CD4-positive, alpha-beta T cell treated with Interleukin-15 for 1 hour (primary cell): Measurements from ENCODE around the gene DAB1.
"Not testable (repeated sequence)": the region's sequence is repeated elsewhere in the genome, so short reads cannot be mapped to it uniquely, and the experiment has no call there.

Experiments used
- DNase-seq: peaks from one replicate; pipeline ENCODE4 v3.0.0-alpha.2; 2020

DAB1 gene

DNA sequence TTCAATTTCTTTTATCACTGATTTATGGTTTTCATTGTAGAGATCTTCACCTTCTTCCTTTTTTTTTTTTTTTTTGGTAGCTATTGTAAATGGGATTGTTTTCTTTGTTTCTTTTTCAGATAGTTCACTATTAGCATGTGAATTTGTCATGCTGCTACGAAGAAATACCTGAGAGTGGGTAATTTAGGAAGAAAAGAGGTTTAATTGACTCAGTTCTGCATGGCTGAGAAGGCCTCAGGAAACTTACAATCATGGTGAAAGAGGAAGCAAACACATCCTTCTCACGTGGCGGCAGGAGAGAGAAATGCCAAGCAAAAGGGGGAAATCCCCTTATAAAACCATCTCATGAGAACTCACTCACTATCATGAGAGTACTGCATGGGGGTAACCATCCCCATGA, 66.4 kb downstream of the DAB1 start:
- no peak for DNase-seq

DNA sequence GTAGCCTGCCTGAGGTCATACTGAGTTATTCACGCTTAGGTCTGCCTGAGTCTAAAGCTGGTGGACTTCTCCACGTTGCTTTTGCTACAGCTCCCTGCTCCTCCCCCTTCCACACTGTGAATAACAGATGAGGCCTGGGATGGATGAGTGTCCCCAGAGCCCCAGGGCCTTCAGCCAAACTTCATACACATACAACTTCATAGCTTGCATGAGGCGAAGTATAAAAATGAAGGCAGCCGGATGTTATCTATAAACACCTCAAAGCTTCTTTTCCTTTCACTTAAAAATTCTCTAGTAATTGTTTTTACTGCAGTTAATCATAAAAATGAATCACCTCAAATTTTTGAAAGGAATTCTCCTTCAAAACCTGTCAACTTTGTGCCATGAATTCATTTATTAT, 70.2 kb downstream of the DAB1 start:
- no peak for DNase-seq

DNA sequence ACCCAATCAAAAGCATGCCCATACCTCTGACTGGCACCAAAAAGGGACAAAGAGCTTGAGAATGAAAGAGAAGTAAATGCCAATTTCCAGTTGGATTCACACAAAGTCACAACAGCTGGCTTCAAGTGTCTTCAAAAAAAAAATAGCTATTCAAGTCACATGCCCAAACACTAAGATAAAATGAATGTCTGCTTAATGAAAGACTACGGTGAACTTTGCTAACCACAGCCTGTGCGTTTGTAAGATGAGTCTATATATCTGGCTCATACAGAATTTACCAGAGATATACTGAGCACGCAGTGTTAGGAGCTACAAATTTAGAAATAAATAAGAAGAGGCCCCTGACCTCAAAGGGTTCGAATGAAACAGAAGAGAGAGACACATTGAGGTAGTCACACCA, 73.2 kb downstream of the DAB1 start:
- DNase-seq = no peak

DNA sequence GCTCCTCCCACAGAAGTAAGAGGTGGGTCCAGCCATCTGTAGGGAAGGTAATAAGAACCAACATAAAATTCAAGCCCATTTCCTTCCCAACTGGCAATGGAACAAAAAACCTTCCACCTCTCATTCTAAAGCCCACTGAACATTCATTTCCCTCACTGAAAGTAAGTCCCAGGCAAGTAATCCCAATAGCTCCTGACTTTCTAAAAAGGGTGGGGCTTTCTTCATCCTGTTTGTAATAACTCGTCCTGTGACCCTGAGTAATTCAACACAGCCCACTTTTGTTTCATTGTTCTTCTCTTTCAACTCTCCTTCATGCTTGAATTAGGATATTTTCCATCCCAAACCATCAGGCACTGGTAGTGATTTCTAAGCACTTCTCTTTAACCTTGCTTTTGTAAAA, 74.9 kb downstream of the DAB1 start:
- DNase-seq = no peak

DNA sequence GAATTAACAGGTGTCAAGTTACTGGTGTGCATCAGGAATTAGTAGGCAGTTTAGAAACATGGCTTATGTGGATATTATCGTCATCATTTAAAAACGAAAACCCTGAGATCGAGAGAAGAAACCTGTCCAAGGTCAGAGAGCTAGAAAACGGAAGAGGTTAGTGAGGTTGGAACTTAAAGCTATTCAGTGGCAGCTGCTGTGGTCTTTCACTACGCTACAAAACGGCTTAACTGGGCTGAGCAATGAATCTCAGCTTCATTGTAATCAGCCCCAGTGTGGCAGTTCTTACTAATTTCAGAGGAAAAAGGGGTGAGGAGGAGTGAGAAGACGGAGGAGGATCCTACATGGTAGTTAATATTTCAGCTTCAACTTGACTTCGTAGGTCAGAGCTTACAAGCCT, 77.9 kb downstream of the DAB1 start:
- no peak for DNase-seq

DNA sequence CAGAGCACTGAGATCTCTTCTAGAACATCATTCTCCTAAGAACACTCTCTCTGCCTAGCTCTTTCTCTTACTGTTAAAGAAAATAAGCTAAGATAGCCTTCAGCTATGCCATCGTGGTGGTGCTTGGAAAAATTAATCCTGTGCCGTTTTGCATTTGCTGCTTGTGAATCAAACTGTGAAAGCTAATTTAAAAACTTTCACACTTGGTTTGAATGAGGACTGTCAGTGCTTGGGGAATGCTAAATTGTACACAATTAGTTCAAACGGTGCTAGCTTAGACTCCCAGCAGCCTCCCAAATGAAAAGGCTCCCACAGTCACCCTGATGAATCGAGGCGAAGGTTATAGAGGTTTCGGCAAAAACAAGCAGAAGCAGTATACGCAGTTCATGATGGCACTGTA, 79.6 kb downstream of the DAB1 start:
- no peak for DNase-seq

DNA sequence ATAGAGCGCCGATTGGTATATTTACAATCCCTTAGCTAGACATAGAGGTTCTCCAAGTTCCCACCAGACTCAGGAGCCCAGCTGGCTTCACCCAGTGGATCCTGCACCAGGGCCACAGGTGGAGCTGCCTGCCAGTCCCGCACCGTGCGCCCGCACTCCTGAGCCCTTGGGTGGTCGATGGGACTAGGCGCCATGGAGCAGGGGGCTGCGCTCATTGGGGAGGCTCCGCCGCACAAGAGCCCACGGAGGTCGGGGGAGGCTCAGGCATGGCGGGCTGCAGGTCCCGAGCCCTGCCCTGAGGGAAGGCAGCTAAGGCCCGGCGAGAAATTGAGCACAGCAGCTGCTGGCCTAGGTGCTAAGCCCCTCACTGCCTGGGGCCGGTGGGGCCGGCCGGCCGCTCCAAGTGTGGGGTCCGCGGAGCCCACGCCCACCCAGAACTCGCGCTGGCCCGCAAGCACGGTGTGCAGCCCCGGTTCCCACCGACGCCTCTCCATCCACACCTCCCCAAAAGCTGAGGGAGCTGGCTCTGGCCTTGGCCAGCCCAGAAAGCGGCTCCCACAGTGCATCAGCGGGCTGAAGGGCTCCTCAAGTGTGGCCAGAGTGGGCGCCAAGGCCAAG, 80.5 kb downstream of the DAB1 start:
- DNase-seq = not testable (repeated sequence)

DNA sequence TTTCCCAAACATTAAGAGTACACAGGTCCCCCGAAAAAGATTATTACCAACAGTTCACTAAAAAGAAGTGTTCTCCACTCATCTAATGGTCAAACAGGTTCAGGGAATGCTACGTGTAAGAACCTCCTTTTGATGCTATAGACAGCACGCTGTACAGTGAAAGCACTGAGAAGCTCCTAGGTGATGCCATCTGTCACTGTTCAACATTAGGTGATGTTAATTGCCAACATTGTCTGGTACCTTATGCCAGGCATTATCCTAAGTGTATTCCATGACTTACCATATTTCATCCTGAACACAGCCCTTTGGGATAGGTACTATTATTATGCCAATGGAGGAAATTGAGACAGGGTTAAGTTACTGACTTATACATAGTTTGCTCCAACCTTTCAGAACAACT, 82.1 kb downstream of the DAB1 start:
- DNase-seq = no peak

DNA sequence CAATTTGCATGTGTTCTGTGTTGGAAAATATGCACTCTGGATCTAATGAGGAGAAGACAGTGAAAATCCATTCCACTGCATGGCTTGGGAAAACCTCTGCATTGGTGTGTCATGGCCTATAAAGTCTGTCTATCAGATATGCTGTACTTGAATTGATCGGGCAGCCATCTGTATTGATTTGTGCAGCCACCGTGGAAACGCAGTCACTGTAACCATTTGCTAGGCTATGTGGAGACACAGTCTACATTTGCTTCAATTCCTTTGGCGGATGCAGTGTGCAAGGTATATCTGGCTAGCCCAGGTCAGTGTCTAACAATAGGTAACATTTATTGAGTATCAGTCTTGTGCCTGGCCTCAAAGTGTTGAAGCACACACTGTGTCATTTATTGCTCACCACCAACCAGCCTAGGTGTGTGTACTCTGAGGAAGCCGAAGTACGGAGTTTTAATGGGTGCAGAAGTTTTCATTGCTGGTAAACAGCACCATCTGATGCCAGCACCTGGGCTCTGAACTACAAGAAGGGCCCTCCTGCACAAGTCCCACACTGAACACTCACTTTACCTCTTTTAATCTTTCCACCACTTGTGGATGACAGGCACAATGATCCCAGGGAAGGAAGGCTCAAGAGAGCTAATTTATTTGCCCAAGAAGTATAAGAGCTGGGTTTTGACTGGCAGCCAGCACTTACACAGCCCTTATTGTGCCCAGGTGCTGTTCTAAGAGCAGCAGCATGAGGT, 83.4 kb downstream of the DAB1 start:
- no peak for DNase-seq

DNA sequence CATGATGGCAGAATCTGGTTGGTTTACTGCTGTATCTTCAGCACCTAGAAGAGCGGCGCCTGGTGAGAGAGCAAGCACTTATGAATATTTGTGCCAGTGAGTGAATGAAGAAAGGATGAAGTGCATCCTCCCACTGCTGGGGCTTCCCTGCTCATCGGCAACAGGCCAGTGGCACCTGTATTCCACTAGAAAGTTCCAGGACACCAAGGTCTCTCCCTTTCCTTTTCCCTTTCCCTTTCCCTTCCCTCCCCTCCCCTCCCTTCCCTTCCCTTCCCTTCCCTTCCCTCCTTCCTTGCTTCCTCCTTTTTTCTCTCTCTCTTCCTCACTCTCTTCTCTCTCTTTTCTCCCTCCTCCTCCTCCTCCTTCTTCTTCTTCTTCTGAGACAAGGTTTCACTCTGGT, 86.2 kb downstream of the DAB1 start:
- DNase-seq = no peak

DNA sequence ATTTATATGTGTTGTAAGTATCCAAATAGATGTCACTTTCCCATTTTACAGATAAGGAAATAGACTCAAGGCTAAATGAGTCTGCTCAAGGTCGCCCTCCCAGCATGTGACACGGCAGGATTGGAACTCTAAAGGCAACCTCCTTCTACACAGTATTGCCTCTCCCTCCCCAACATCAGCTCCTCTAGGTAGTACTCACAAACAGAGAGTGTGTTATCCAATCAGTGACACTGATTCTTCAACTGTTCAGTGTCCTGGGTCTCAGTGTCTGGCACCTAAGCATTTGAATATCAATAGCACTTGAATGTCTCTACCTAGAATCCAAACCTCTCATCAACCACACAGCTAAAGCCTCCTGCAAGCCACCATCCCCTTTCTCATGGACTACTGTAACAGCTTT, 87.1 kb downstream of the DAB1 start:
- DNase-seq = no peak

DNA sequence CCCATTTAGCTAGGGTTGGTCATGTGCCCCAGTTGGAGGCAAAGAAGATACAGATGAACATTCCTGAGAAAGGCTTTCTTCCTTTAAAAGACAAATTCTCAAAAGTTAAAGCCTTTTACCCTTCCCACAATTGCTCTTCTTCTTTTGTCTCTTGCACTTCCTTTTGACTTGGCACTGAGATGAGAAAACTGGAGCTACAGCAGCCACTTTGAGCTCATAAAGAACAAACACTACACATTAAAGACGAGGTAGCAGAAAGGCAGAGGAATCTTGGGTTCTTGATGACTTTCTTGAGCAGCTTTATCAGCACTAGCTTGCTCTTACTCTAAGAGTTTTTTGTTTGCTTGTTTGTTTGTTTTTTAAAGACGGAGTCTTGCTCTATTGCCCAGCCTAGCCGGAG, 92.2 kb downstream of the DAB1 start:
- DNase-seq = no peak

DNA sequence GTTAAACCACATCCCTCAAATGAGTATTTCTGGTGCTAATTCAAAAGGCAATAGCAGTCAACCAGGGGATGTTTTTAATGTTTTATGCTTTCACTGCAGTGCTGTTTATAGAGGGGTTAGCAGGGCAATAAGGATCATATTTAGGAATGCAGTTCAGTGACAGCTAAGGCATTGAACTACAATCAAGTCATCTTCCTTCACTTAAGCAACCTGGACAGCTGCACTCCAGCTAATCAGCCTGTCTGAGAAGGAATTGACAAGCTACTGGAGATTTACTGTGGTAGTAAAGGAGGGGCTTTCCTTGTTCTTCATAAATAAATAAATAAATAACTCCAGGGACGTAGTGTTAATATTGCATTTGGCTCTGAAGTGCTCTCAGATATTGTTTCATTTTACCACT, 93.9 kb downstream of the DAB1 start:
- no peak for DNase-seq

DNA sequence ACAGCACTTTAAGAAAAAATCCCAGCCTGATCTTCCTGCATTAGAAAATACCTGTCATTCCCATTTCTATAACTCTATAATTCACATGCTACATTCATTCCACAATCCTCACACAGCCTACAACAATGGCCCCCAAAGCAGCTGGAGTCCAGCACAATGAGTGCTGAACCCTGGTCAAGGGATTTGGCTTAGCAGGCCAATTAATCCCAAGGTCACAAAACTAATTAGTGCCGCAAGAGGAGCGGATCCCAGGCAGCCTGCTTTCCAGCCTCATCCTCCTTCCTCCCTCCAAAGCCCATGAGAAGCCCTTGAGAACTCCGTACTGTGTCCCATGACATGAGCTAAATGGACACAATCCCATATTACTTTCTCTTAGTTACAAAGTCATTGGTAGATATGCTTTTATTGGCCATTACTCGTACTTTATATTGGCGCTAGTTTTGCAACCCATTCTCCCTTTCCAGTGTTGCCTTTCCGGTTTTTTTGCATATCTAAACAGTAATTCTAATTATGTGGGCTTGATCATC, 94.8 kb downstream of the DAB1 start:
- no peak for DNase-seq

DNA sequence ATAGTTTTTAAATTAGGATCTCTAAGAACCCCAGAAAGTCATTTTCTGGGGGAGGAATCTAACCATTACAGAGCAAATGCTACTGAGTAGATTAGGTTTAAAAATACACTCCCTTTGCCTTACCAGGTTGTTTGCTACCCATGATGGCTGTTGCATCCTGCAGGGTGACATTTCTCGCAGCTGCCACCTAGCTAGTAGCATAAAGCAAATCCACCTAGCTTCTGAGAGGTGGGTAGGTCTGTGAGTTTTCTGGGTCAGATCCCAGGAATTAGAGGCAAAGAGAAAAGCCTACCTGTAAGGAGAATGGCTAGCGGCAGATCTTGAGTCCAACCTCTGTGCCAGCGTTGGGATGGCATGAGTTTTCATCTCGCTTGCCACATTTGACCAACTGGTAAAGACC, 95.9 kb downstream of the DAB1 start:
- DNase-seq = no peak

DNA sequence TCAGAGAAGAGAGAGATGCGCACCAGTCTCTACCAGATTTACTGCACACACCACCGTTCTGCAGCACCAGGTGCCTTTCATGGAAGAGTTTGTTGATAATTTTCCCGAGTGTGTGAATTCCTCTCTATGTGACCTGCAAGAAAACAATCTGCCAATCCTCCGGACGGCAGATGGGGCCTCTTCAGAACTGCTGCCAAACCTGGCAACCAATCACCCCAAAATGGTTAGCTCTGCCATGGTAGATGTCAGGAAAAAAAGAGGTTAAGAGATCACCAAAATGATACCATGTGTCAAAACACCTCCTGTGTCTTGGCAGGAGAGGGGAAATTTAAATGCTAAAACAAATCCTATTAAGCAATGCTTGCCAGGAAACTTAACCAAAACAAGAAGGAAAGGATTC, 96.5 kb downstream of the DAB1 start:
- no peak for DNase-seq

DNA sequence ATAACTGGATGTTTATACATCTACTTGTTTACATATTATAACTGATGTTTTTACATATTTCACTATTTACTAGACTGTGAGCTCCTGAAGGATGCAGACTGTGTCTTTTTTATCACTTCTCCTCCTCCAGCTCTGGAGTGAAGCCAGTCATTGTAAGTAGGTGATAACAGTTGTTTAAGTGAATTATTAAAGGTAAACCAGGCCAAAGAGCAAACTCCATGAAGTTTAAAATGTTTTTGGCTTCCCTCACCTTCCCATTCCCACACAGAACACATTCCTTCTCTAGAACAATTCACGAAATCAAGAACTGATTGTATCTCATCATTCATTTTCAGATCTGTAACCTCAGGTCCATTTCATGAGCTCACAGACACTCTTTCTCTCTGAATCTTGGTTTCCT, 98.3 kb downstream of the DAB1 start:
- no peak for DNase-seq

DNA sequence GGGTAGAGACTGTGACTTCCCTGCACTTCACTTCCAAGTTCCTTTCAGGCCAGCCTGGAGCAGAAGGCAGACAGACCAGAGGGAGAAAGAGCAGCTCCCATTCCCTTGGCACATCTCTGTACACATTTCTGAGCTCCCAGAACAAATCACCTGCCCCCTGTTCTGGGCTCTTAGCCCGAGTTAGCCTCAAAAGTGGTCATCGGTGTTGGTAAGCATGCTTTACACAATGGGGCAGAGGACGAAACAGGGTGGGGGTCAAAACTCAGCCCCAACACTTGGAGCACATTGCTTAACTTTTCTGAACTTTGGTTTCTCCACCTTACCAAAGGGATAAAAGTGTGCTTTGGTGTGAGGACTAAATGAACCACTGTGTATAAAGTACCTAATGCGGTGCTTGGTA, 98.7 kb downstream of the DAB1 start:
- DNase-seq = no peak

DNA sequence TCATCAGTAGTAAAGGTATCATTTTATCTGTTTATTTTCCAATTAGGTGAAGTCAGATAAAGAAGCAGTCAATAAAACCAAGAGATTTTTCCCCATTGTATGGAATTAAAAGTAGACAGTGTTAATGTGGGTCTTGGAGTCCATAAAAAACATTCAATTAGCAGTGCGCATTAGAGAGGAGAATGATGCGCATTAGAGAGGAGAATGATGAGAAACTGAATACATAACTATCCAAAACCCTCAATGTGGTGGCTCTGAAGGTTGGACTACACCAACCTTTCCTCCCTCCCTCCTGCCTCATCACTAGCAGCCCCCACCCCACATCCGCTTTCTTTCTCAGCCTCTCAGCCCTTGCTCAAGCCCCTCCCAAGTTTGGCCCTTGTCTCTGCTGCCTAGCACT, 99.5 kb downstream of the DAB1 start:
- no peak for DNase-seq

DNA sequence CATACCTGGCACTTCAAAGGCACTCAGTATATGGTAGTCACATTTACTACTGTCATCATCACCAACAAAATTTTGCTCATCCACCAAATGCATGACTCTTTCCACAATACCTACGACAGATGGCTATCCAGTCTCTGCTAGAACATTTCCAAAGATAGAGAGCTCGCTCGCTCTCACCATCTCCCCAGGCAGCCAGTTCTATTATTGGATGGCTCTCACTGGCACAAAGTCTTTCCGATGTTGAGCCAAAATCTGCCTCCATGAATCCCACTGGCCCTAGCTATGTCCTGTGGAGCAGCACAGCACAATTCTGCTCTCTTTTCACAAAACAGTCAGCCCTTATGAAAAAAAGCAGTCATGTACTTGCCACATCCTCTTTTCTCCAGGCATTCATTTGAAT, 102.1 kb downstream of the DAB1 start:
- DNase-seq = no peak

DNA sequence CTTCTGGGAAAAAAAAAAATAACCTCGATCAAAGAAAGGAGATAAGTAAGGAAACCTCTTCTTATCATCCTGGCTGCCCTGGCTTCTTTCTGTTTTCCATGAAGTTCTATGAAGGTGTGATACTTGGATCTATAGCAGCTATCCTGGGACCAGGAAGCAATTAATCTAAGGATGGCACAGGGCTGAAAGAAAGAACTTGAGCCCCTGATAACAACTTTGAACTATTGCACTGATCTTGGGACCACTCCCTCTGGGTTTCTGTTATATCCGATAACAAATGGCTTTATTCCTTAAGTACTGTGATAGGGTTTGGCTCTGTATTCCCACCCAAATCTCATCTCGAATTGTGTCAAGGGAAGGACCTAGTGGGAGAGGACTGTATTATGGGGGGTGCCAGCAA, 104.1 kb downstream of the DAB1 start:
- no peak for DNase-seq

DNA sequence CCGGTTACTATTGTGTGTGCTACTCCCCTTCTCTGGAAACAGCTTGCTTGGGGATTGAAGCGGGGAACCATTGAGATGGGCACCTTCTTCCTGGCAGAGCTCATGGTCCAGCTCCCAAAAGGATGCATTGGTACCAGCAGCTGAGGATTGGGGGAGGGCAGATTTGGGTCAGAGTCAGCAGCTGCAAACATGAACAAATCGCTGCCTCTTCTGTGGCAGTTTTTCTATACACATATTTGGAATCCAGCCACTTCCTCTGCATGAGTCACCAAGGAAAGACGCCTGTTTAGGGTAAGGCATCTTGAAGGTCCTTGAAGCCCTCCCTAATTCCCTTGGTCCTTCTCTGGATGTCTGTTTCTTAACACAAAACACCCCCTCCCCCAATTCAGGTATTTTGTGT, 104.7 kb downstream of the DAB1 start:
- no peak for DNase-seq

DNA sequence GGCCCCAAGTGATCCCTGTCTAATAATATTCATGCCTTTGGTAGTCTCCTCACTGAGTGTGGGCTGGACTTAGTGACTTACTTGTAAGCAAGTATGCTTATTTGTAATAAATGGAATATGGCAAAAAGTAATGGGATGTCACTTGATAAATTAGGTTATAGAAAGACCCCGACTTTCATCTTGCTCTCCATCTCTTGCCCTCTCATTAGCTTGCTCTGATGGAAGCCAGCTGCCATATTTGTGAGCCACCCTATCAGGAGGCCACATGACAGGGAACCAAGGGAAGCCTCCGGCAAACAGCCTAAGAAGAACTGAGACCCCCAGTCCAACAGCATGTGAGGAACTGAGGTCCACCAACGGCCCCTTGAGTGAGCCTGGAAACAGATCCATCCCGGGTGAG, 107.0 kb downstream of the DAB1 start:
- DNase-seq = no peak

DNA sequence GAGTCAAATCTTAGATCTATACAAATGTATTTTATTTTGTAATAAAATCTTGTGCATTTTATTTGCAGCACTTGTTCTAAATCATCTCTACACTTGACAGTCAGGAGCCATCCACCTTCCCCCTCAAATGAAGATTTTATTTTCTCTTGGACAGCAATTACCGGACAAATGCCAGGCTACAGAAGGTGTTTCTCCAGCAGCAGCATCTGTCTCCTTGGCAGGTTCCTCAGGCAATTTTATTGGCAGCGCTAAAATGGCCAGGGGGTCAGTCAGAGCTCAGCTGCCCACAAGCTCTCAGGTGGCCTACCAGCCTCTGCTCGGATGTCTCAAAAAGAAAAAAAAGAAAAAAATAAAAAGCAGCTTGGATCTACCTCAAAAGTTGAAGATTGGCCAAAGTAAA, 107.6 kb downstream of the DAB1 start:
- DNase-seq = no peak

DNA sequence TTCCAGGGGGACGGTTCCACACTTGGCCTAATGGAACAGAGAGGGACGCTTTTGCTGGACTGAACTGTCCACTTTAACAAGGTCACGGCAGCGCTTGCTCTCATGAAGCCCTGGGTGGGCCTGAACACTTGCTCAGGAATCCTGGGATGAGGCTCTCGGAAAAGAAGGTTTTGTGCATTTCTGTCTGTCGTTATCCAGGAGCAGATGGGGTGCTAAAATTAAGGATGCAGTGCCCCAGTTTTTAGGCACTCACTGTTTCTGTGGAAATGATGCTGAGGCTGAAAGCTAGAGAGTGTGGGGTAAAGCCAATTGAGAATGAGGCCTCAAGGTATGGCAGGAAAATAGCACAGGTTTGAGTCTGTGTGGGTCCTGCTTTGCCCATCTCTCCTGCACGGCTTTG, 111.0 kb downstream of the DAB1 start:
- DNase-seq = no peak
